Immature natural killer cell (primary cell): ENCODE results near the gene RAPGEF1. TPM values are rescaled to one million over a fixed set of nuclear protein-coding genes. Genes with fewer than 3 reads are reported as not detected.

ENCODE experiments used
- DNase-seq, 3 donors: peaks; one replicate each; pipeline ENCODE4 v3.0.0; 2022; ENCODE audit warnings: mixed read lengths in 1 of 3
- H3K27ac Mint-ChIP-seq, 6 donors: one replicate each; pipeline ENCODE4 v1.8.0; 2020; ENCODE audit warnings: mixed read lengths in 6 of 6, mild to moderate bottlenecking in 5 of 6, inconsistent platforms in 4 of 6, moderate library complexity in 3 of 6
- H3K27me3 Mint-ChIP-seq, 3 donors: one replicate each; pipeline ENCODE4 v1.8.0; 2020 to 2021; ENCODE audit warnings: low read depth in 3 of 3, mild to moderate bottlenecking in 3 of 3, mixed read lengths in 3 of 3, moderate library complexity in 3 of 3, inconsistent platforms in 1 of 3
- H3K36me3 Mint-ChIP-seq, 3 donors: one replicate each; pipeline ENCODE4 v1.8.0; 2020; ENCODE audit warnings: mixed read lengths in 3 of 3, inconsistent platforms in 2 of 3, mild to moderate bottlenecking in 2 of 3
- H3K4me1 Mint-ChIP-seq, 2 donors: one replicate each; pipeline ENCODE4 v1.8.0; 2020; ENCODE audit warnings: inconsistent platforms in 2 of 2, mild to moderate bottlenecking in 2 of 2, mixed read lengths in 2 of 2, moderate library complexity in 1 of 2
- H3K4me3 Mint-ChIP-seq, 5 donors: one replicate each; pipeline ENCODE4 v1.8.0; 2020; ENCODE audit warnings: mild to moderate bottlenecking in 5 of 5, mixed read lengths in 5 of 5, inconsistent platforms in 3 of 5, moderate library complexity in 3 of 5
- H3K9me3 Mint-ChIP-seq, 6 donors: one replicate each; pipeline ENCODE4 v1.8.0; 2020; ENCODE audit warnings: mild to moderate bottlenecking in 6 of 6, mixed read lengths in 6 of 6, inconsistent platforms in 4 of 6, moderate library complexity in 3 of 6
- polyA plus RNA-seq, 3 donors: library from polyadenylated mRNA; unstranded; fragments of 300-500 nt; fragmentation: Illumina TruSeq; gene quantifications; one replicate each; pipeline ENCODE4 v1.2.3, GENCODE V29; 2021

Gene RAPGEF1
- polyA plus RNA-seq, 3 donors from 2014 or later = 1.2 to 15.8 (median 7.4) TPM

DNA sequence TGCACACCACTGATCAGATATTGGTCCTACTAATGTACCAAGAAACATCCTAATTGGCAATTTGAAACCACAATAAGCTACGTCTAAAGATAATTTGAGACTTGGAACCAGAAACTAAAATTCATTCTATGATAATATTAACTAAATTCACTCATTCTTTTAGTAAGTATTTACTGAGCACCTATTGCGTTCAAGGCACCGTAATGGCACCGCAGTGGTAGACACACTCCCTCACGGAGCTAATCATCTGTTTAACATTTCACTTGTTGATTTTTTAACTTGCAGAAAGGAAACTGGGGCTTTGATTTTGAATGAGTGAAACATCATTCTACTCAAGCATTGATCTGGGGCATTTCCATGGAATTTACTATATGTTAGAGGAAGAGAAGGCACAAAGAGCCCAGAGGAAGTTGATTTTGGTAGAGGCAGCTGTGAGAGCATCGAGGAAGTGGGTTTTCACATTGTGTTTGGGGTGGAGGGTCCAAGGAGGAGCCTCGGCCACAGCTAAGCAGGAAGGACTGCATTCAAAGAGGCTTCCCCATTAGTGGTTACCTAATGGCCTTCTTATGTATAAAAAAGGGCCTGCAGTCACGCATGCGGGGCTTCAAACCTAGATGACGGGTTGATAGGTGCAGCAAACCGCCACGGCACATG is 7.1 kb downstream of the RAPGEF1 start:
- no peaks in the 10 kb centered on the region for H3K9me3 Mint-ChIP-seq
- peak overlapping the region; percentile 67 to 86 (median 80) for H3K4me3 Mint-ChIP-seq
- H3K27me3 Mint-ChIP-seq = peaks cover 0 to 12% (median 9%) of the 10 kb centered on the region in 3 donors
- peaks cover 5 to 8% (median 5%) of the 10 kb centered on the region in 3 donors for H3K36me3 Mint-ChIP-seq
- DNase-seq = peak; percentile 72 to 74 (median 73)
- H3K4me1 Mint-ChIP-seq = peaks cover 98 to 99% of the 10 kb centered on the region in 2 donors
- H3K27ac Mint-ChIP-seq = peak overlapping the region; percentile 83 to 99 (median 94)

DNA sequence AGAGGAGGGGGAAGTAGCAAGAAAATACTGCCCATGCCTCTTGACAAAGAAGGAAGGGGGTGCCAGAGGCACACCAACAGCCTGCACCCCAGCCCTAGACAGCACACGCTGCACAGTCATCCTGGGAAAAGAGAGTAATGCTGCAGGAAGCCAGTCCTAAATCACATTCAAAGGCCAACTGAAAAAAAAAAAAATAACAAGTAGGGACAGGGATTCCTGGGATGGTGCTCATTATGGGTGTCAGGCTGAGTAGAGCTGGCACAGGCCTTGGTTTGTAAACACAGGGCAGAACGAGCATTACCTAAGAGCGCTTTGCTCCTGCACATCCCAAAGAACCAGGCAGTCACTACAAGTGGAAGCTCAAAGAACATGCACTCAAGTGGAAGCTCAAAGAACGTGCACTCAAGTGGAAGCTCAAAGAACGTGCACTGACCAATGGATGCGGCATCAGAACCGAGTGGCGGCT is 7.8 kb downstream of the RAPGEF1 start:
- peaks cover 99 to 100% of the 10 kb centered on the region in 2 donors for H3K4me1 Mint-ChIP-seq
- H3K36me3 Mint-ChIP-seq = peaks cover 5 to 8% (median 5%) of the 10 kb centered on the region in 3 donors
- peaks cover 0 to 12% (median 11%) of the 10 kb centered on the region in 3 donors for H3K27me3 Mint-ChIP-seq
- H3K27ac Mint-ChIP-seq = peak overlapping the region; percentile 86 to 99 (median 96)
- H3K9me3 Mint-ChIP-seq = no peaks in the 10 kb centered on the region
- H3K4me3 Mint-ChIP-seq = peak overlapping the region; percentile 67 to 86 (median 80)
- no peak for DNase-seq

DNA sequence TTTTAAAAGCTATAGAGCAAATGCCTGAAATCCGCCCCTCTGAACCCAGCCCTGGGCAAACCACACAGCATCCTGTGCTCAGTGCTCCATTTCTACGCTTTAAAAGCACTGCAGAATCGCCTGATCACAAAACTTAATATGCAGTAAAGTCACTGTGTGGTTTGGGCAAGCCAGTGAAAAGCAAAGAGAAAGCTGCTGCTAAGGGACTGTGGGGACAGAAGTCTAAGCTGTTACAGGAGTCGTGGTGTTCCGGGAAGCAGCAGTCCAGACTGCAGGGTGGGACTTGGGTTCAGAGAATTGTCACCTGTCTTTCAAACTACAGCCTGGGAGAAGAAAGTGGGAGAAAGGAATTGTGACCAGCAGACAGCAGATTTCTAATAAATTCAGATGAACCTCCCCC is 8.2 kb downstream of the RAPGEF1 start:
- Mint-ChIP-seq H3K36me3 (peaks cover 5 to 8% (median 5%) of the 10 kb centered on the region in 3 donors), H3K27ac (peak overlapping the region; percentile 86 to 99 (median 96)), H3K9me3 (no peaks in the 10 kb centered on the region), H3K27me3 (peaks cover 0 to 12% (median 11%) of the 10 kb centered on the region in 3 donors), H3K4me3 (peak overlapping the region; percentile 67 to 86 (median 80)), H3K4me1 (peaks cover 99 to 100% of the 10 kb centered on the region in 2 donors)
- DNase-seq = peak; percentile 45 to 61 (median 51)

DNA sequence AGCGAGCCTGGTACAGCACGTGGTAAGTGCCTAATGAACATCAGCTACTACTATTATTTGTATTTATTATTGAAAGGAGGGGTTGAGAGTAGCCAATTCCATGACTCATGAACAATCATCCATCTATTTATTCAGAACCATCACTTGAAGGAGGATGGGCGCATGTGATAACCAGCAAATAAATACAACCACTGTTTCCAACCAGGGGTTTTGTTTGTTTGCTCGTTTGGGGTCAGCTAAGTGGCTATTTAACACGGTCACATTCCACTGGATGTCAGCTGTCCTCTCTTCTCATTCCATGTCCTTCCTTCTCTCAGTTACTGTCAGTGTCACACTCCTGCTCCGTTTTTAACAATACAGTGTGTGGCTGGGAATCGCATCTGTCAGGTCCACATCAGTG is 8.6 kb downstream of the RAPGEF1 start:
- Mint-ChIP-seq H3K4me3 (peak overlapping the region; percentile 67 to 86 (median 80)), H3K27ac (peak overlapping the region; percentile 86 to 99 (median 96)), H3K4me1 (peaks cover 99 to 100% of the 10 kb centered on the region in 2 donors), H3K9me3 (no peaks in the 10 kb centered on the region), H3K36me3 (peaks cover 5 to 8% (median 5%) of the 10 kb centered on the region in 3 donors), H3K27me3 (peaks cover 0 to 12% (median 9%) of the 10 kb centered on the region in 3 donors)
- no peak for DNase-seq

DNA sequence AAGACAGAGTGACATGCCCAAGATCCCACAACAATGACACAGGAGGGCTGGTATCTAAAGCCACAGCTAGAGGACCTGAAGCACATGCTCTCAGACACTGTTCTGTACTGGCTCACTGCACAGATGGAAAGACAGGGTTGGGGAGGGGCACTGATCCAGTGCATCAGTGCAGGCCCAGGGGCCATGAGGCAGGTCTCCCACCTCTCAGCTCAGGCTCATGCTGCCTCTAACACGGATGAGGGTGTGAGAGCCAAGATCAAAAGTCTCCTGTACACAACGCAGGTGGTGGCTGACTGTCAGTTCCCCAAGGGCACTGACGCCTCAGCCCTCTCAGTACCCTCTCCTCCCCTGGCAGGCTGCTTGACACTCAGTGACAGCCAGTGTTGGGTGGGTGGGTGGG is 10.9 kb downstream of the RAPGEF1 start:
- H3K4me3 Mint-ChIP-seq = peak overlapping the region; percentile 76 to 92 (median 84)
- peak in 2 of 3 donors; percentile 49 to 53 for DNase-seq
- no peaks in the 10 kb centered on the region for H3K9me3 Mint-ChIP-seq
- H3K4me1 Mint-ChIP-seq = peaks cover 98 to 99% of the 10 kb centered on the region in 2 donors
- H3K27me3 Mint-ChIP-seq = peaks cover 0 to 12% (median 5%) of the 10 kb centered on the region in 3 donors
- peak overlapping the region; percentile 92 to 99 (median 97) for H3K27ac Mint-ChIP-seq
- no peaks in the 10 kb centered on the region for H3K36me3 Mint-ChIP-seq

DNA sequence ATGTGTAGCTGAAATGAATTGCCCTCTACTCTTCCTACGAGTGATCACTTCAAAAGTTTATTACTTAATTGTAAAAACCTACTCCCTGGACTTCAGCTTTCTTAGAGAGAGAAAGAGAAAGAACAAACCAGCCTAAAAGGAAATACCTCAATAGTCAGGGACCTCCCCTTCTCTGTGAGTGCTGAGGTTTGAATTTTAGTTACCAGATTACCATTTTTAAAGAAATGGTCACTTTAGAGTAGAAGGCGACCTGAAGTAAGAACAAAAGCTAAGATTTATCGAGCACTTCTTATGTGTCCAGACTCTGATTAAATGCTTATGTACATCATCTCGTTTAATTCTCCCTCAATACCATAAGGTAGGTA is 11.3 kb downstream of the RAPGEF1 start:
- no peaks in the 10 kb centered on the region for H3K36me3 Mint-ChIP-seq
- peaks cover 0 to 12% (median 5%) of the 10 kb centered on the region in 3 donors for H3K27me3 Mint-ChIP-seq
- H3K4me1 Mint-ChIP-seq = peaks cover 98 to 99% of the 10 kb centered on the region in 2 donors
- H3K9me3 Mint-ChIP-seq = no peaks in the 10 kb centered on the region
- H3K27ac Mint-ChIP-seq = peak overlapping the region; percentile 92 to 99 (median 97)
- peak in 2 of 3 donors; percentile 33 to 37 for DNase-seq
- H3K4me3 Mint-ChIP-seq = peak overlapping the region; percentile 76 to 92 (median 84)

DNA sequence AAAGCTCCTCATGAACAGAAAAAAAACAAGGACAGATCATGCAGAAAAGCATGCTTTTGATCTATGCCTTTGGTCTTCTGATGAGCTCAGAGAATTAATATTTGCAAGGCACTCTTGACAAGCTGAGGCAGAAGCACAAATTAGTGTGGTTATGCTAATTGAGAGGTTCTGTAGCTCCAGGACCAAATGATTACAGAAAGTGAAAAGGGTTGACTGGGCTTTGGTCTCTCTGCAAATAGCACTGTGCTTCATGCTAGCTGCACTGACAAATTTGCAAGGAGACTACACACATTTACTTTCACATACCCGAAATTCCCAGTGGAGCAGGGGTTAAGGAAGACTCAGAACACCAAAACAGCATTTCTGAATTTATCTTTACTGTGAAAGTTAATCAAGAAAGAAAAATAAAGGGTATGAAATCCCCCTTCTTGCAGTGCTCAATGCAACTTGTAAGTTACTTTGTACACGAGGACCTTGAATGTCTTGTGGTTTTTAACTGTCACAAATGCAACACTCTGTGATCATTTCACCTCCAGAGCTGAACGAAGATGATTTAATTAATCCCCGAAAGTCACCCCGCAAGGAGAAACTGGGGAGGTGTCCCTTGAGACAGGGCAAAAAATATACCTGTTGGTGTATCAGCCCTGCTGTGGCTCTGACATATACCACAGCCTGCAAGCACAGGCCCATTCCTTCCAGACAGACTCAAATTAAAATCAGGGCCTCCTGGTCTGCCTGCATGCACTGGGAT is 11.9 kb downstream of the RAPGEF1 start:
- DNase-seq = peak in 1 of 3 donors; percentile 21
- Mint-ChIP-seq H3K27ac (peak overlapping the region; percentile 92 to 99 (median 97)), H3K9me3 (no peaks in the 10 kb centered on the region), H3K36me3 (peaks cover 0 to 4% (median 0%) of the 10 kb centered on the region in 3 donors), H3K27me3 (peaks cover 0 to 12% (median 5%) of the 10 kb centered on the region in 3 donors), H3K4me1 (peaks cover 98% of the 10 kb centered on the region in 2 donors), H3K4me3 (peak overlapping the region; percentile 76 to 92 (median 84))

DNA sequence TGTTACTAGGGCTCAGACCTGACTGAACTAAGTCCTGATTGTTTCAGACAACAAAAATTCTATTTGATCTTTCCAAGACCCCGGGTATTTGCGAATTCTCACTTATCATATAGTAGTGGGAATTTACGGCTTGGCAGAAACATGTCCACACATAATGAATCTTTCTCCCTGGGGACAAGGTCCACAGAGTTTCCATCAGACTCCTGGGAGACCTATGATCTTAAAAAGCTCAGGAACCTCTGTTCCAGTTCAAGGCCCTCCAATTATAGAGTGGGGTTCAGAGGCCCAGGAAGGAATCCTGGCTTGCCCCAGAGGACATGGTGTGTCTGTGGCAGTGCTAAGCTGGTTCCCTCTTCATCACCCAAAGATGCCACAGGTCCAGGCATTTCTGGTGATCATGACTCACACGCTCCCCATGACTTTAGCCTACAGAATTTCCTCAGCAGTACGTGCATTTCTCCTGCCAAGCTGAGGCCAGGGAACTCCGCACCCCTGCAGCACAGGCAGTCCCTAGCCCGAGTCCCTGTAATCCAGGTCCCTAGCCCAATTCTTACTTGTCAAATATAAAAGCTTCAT is 12.6 kb downstream of the RAPGEF1 start:
- peak overlapping the region; percentile 76 to 92 (median 84) for H3K4me3 Mint-ChIP-seq
- H3K4me1 Mint-ChIP-seq = peaks cover 93% of the 10 kb centered on the region in 2 donors
- H3K9me3 Mint-ChIP-seq = no peaks in the 10 kb centered on the region
- peaks cover 0 to 10% (median 5%) of the 10 kb centered on the region in 3 donors for H3K27me3 Mint-ChIP-seq
- H3K27ac Mint-ChIP-seq = peak overlapping the region; percentile 92 to 99 (median 97)
- H3K36me3 Mint-ChIP-seq = peaks cover 0 to 4% (median 0%) of the 10 kb centered on the region in 3 donors
- DNase-seq = no peak

DNA sequence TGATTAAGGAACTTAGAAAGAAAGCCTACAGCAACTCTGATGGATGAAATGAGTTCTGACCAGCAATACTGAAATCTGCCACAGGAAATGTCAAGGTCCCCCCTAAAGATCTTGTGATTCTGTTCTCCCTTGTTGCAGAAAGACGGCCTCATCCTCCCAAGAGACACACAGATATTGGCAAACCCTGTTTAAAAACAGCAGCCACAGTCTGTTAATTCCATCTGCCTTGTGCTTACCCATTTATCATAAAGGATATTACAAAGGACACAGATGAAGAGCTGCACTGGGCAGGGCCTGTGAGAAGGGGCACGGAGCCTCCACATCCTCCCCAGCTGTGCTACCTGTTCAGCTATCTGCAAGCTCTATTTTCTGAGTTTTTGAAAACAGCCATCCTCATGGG is 15.2 kb downstream of the RAPGEF1 start:
- peaks cover 0 to 6% (median 4%) of the 10 kb centered on the region in 3 donors for H3K27me3 Mint-ChIP-seq
- H3K9me3 Mint-ChIP-seq = no peaks in the 10 kb centered on the region
- no peak for DNase-seq
- peak overlapping the region; percentile 2 to 76 (median 66) for H3K4me3 Mint-ChIP-seq
- H3K4me1 Mint-ChIP-seq = peaks cover 92 to 94% of the 10 kb centered on the region in 2 donors
- H3K36me3 Mint-ChIP-seq = peaks cover 0 to 4% (median 0%) of the 10 kb centered on the region in 3 donors
- peak overlapping the region; percentile 74 to 98 (median 90) for H3K27ac Mint-ChIP-seq

DNA sequence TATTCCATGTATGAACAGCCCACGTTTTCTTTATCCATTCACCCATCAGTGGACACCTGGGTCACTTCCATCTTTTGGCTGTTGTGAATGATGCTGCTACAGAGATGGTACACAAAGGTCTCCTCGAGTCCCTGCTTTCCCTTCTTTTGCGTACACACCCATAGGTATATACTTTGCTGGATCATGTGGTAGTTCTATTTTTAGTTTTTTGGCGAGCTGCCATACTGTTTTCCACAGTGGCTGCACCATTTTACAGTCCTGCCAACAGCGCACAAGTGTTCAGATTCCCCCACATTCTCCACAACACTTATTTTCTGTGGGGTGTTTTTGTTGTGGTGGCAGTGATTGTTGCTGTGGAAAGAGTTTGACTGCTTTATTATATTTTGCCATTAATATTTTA is 16.2 kb downstream of the RAPGEF1 start:
- H3K4me1 Mint-ChIP-seq = peaks cover 92 to 94% of the 10 kb centered on the region in 2 donors
- H3K9me3 Mint-ChIP-seq = no peaks in the 10 kb centered on the region
- peak overlapping the region; percentile 29 to 85 (median 66) for H3K27ac Mint-ChIP-seq
- DNase-seq = no peak
- peaks cover 0 to 4% (median 0%) of the 10 kb centered on the region in 3 donors for H3K36me3 Mint-ChIP-seq
- H3K4me3 Mint-ChIP-seq = no peak overlapping the region
- peaks cover 0 to 4% (median 2%) of the 10 kb centered on the region in 3 donors for H3K27me3 Mint-ChIP-seq

DNA sequence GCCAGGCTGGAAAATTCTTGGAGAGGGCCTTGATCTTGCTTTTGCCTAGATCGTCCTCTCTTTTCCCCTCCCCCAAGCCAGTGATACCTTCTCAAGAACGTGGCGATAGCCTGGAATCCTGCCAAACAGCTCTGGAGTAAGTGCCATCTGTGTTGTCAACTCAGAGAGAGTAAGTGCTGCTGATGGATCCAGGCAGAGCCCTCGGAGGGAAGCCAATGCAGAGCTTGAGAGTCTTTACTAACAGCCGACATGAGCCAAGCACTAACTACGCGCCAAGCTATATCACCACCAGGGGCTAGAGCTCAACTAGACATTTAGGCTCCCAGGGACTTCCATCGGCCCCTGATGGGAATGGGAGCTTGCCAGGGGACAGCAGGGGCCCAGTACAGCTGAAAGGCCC is 17.6 kb downstream of the RAPGEF1 start:
- peaks cover 0 to 4% (median 3%) of the 10 kb centered on the region in 3 donors for H3K36me3 Mint-ChIP-seq
- no peaks in the 10 kb centered on the region for H3K27me3 Mint-ChIP-seq
- no peak for DNase-seq
- H3K27ac Mint-ChIP-seq = peak overlapping the region in 3 of 6 donors; percentile 34 to 56 (median 51)
- H3K4me3 Mint-ChIP-seq = no peak overlapping the region
- no peaks in the 10 kb centered on the region for H3K9me3 Mint-ChIP-seq
- H3K4me1 Mint-ChIP-seq = peaks cover 92 to 93% of the 10 kb centered on the region in 2 donors

DNA sequence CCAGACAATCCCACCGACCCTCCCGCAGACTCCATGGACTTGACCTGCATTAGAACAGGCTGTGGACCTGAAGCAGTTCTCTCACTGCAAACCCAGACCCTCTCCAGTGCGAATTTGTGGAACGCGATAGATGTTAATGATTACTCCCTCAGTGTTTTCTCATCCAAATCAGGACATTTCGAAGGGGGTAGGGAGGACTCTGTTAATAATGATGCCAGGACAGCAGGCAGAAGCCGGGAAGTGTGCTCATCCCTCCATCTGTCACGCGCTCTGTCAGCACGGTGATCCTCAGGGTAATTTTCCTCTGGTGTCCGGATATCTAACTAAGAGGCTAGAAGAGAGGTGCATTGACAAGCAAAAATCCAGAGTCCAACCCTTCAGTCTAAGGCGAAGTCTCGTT is 18.8 kb downstream of the RAPGEF1 start:
- no peaks in the 10 kb centered on the region for H3K27me3 Mint-ChIP-seq
- H3K4me3 Mint-ChIP-seq = no peak overlapping the region
- H3K27ac Mint-ChIP-seq = peak overlapping the region; percentile 17 to 93 (median 72)
- DNase-seq = no peak
- H3K36me3 Mint-ChIP-seq = peaks cover 0 to 4% (median 3%) of the 10 kb centered on the region in 3 donors
- no peaks in the 10 kb centered on the region for H3K9me3 Mint-ChIP-seq
- peaks cover 92 to 93% of the 10 kb centered on the region in 2 donors for H3K4me1 Mint-ChIP-seq

DNA sequence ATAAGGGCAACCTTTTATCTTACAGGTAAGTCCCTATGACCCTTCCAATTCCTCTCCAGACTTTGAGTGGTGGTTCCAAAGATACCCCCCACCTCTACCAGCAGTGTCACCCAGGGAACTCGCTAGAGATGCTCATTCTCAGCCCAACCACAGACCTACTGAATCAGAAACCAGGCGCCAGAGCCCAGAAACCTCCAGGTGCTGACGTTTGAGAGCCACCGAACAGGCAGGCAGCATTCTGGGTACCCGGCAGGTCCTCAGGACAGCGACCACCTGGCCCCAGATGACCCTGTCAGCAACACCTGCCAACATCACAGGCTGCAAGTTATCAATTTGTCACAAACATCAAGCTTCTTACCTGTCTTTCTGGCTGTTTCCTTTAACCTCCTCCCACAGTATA is 19.5 kb downstream of the RAPGEF1 start:
- H3K27me3 Mint-ChIP-seq = no peaks in the 10 kb centered on the region
- peak overlapping the region; percentile 57 to 93 (median 76) for H3K27ac Mint-ChIP-seq
- peaks cover 91 to 94% of the 10 kb centered on the region in 2 donors for H3K4me1 Mint-ChIP-seq
- peak overlapping the region in 4 of 5 donors; percentile 46 to 61 (median 53) for H3K4me3 Mint-ChIP-seq
- no peaks in the 10 kb centered on the region for H3K9me3 Mint-ChIP-seq
- DNase-seq = no peak
- peaks cover 0 to 4% (median 3%) of the 10 kb centered on the region in 3 donors for H3K36me3 Mint-ChIP-seq
